NCI-H2227 treated with DMSO at 0.1 percent for 48 hours (cell line): ENCODE measurements around the gene COL6A1.
A peak's percentile ranks its signal among the peaks of the same experiment; 100 is the strongest.

ENCODE experiments used
- DNase-seq: peaks from one replicate; lab custom pipeline; 2025; lab: John Stamatoyannopoulos, UW

The COL6A1 gene, protein sequence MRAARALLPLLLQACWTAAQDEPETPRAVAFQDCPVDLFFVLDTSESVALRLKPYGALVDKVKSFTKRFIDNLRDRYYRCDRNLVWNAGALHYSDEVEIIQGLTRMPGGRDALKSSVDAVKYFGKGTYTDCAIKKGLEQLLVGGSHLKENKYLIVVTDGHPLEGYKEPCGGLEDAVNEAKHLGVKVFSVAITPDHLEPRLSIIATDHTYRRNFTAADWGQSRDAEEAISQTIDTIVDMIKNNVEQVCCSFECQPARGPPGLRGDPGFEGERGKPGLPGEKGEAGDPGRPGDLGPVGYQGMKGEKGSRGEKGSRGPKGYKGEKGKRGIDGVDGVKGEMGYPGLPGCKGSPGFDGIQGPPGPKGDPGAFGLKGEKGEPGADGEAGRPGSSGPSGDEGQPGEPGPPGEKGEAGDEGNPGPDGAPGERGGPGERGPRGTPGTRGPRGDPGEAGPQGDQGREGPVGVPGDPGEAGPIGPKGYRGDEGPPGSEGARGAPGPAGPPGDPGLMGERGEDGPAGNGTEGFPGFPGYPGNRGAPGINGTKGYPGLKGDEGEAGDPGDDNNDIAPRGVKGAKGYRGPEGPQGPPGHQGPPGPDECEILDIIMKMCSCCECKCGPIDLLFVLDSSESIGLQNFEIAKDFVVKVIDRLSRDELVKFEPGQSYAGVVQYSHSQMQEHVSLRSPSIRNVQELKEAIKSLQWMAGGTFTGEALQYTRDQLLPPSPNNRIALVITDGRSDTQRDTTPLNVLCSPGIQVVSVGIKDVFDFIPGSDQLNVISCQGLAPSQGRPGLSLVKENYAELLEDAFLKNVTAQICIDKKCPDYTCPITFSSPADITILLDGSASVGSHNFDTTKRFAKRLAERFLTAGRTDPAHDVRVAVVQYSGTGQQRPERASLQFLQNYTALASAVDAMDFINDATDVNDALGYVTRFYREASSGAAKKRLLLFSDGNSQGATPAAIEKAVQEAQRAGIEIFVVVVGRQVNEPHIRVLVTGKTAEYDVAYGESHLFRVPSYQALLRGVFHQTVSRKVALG

GRCh38 chr21:45981151-45982091, at the start of gene COL6A1:
TSS of gene COL6A1 (plus strand) at chr21:45981770. CDS start at chr21:45981851, 81 bp downstream.
- peak; percentile 72 for DNase-seq

DNA sequence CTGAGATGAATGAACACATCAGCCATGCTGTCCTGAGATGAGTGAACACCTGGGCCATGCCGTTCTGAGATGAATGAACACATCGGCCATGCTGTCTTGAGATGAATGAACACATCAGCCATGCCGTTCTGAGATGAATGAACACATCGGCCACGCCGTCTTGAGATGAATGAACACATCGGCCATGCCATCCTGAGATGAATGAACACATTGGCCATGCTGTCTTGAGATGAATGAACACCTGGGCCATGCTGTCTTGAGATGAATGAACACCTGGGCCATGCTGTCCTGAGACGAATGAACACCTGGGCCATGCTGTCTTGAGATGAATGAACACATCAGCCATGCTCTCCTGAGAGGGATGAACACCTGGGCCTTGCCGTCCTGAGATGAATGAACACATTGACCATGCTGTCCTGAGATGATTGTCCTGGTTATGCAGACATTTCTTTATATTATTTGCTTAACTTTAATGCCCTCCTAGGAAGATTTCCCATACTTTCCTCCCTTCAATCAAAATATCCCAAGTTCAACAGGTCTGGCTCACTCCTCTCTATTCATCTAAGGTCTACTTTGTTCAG, 48.6 kb upstream of the COL6A1 start:
- no peak for DNase-seq

- DNase-seq: no peak
These were observed 47.5 kb upstream of the COL6A1 start for GRCh38 chr21:45934085-45934484.

GRCh38 chr21:45934554-45934953, 47.0 kb upstream of the COL6A1 start:
- DNase-seq: no peak

DNA sequence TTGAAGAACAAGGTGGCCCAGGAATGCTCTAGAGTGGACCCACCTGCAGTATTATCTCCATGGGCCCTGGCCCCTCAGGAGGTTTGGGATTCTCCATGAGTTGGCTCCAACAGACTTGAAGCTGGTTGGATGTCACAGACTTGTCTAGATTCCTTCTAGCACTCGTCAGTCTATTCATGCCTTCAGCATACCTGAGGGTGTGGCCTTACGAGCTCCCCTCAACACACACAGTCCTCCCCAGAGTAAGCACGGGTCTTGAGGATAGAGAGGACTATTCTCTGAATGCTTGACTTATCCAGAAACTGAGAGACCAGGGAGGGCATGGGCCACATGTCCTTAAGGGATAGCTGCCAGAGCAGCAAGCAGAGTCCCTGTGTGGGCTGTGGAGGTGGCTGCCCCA, 45.9 kb upstream of the COL6A1 start:
- no peak for DNase-seq

GRCh38 chr21:45937721-45938452, 43.7 kb upstream of the COL6A1 start:
- DNase-seq: no peak

DNA sequence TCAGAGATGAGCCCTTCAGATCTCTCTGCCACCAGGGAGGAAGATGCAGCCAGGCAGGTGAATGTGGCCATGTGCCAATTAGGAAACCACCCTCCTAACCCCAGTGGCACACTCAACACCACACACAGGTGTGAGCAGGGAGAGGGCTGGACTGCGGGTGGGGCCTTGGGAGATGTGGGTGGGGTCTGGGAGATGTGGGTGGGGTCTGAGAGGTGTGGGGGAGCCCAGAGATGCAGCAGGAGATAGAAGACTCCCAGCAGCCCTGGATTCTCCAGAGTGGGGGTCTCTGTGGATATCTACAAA, 43.2 kb upstream of the COL6A1 start:
- no peak for DNase-seq

- DNase-seq: no peak
These were observed 42.6 kb upstream of the COL6A1 start for GRCh38 chr21:45938811-45939520.

GRCh38 chr21:45939521-45940045, 42.0 kb upstream of the COL6A1 start:
- no peak for DNase-seq

DNA sequence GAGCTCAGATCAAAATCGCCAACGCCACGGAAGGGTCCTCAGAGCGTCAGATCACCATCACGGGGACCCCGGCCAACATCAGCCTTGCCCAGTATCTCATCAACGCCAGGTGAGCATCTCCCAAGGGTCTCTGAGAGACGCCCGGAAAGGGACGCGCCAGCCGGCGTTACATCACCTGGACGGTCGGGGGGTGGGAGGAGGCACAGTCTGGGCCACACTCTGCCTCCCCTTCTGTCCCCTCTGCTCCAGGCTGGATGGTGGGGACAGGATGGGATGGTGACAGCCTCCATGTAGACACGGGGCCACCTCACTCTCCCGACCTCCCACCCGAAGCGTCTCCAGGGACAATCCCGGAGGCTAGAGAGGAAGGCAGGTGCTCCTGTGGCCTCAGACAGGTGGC, 41.5 kb upstream of the COL6A1 start:
- DNase-seq: no peak

- no peak for DNase-seq
These were observed 40.8 kb upstream of the COL6A1 start for GRCh38 chr21:45940621-45941337.

GRCh38 chr21:45941338-45941710, 40.2 kb upstream of the COL6A1 start:
- no peak for DNase-seq

DNA sequence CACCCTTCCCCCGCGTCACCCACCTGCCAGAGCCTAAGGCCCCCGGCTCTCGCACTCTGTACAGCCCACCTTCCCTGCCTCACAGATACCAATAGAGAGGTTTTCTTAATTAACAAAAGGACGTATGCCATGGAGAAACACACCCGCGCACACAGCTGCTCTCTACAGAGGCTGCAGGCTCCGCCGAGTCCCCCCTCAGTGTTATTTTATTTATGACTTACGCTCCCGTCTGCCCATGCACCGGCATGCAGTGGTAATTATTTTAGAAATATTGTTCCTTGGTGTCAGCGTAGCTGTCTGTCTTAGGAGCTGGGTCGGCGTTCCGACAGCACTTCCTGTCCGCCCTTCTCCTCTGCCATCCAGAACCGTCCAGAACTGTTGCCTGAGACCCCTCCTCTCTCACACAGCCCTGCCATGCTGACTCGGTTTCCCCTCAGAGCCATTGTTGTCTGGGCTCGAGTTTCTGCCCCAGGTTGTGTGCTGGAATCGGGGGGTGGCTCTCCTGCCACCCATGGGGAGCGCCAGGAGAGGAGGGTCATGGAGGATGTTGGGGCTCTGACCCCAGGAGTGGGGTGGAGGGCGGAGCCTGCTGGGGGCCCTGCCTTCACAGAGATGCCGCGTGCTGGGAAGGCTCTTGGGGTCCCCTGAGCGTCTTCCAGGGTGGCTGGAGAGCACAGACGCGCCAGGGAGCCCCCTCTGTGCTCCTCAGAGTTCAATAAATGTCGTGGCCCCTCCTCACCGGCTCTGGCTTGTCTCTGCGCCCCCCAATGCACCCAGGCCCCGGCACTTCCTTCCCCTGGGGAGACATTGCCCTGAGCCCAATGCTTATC, 39.6 kb upstream of the COL6A1 start:
- no peak for DNase-seq

DNA sequence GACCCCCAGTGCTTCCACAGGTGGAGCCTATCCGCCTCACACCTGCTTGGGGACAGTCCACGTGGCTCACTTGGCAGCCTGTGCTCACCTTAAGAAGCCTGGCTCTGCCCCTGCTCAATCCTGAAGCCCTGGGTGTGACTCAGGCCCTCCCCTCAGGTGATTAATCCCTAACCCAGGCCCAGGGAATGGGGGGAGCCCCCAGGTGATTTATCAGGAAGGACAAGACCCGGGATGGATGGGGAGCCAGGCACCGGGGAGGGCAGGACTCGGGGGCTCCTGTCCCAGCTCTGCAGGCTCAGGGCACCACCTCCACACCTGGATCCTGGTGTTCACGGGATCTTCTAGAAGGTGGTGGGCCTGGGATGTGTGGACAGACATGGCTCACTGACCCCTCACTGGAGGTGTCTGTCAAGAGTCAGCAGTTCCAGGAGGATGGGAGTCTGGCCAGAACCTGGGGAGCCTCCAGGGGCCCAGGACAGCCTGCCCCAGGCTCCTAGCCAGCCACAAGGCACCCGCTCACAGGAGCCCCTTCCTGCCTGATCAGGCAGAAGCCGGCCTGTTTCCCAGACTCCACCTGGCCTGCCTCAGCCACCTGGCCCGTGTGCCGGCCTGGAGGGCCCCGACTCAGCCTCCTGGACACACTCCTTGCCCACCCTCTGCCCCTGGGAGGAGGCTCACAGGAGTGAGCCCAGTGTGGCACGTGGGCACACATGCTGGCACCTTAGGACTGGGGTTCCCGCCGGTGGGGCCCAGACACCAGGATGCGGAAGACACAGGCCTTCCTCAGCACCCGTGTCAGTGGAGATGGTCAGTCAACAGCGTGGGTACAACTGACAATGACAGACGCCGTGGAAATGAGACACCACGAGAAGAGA, 38.6 kb upstream of the COL6A1 start:
- no peak for DNase-seq

DNA sequence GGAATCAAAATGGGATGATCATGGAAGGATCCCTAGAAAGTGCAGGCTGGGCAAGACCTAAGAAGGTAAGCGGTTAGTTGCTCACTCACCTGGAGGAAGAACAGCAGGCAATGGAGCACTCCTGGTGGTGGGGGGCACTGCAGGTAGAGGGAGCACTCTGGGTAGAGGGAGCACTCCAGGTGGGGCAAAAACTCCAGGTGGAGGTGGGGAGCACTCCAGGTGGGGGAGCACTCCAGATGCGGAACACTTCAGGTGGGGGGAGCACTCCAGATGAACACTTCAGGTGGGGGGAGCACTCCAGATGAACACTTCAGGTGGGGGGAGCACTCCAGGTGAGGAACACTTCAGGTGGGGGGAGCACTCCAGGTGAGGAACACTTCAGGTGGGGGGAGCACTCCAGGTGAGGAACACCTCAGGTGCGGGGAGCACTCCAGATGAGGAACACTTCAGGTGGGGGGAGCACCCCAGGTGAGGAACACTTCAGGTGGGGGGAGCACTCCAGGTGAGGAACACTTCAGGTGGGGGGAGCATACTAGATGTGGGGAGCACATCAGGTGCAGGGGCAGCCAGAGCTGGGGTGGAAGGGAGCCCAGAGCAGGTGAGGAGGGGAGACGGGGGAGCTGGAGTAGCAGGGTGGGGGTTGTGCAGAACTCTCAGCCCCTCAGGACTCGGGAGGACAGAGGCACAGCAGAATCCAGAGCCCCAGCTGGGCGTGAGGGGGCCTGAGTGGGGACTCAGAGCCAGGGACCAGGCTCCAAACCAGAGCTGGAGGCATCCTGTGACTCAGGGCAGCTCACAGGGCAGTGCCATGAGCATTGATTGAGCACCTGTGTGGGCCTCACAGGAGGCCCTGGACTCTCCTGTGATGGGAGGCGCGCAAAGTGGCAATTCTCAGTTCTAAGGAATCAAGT, 37.7 kb upstream of the COL6A1 start:
- DNase-seq: no peak

DNA sequence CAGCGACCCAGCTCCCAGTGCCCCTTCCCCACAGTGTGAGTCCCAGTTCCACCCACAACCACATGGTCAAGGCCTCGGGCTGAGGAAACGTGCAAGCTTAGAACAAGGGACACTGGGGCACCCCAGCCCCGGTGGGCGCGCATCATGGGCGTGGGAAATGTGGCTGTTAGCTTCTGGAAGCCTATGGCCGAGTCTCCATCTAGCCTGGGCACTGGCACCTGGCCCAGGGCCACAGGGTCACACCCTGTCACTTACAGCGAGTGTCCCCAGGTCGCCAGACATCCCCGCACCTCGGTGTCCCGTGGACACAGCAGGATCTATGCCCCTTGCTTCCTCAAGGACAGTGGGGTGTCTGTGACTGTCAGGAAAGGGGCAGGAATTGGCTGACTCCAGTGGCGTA, 37.0 kb upstream of the COL6A1 start:
- DNase-seq: no peak
